A673 (cell line): ENCODE results near the gene MED14. TPM values are rescaled to one million over a fixed set of nuclear protein-coding genes. Genes with fewer than 3 reads are reported as not detected.

Experiments used
- BruUV-seq: library from RNA; stranded (reverse); fragments of 400-500 nt; replicated peaks from 2 replicates; lab custom pipeline; 2021; lab: Mats Ljungman, UMichigan
- CTCF ChIA-PET: fragments of 300-600 bp; sonication (Branson Sonifier 250); formaldehyde crosslinking; loops from one replicate; lab custom pipeline; 2022; ENCODE audit warnings: antibody characterized with exemption; lab: Charles Lee
- POLR2A ChIA-PET: fragments of 300-600 bp; sonication (Branson Sonifier 250); formaldehyde crosslinking; loops from one replicate; lab custom pipeline; 2022; ENCODE audit warnings: antibody characterized with exemption; ENCODE audit not compliant: low non-redundant PET; lab: Charles Lee
- DNase-seq: peaks from one replicate; pipeline ENCODE4 v3.0.0-alpha.2; 2015; ENCODE audit warnings: low spot score
- H3K27ac ChIP-seq: fragments of 200-600 bp; sonication (generic); 2 replicates; pipeline ENCODE4 v1.5.1; 2016; ENCODE audit warnings: mixed run types, low read depth, mild to moderate bottlenecking, mixed read lengths, antibody characterized with exemption, low read length; ENCODE audit not compliant: poor library complexity, severe bottlenecking
- H3K27me3 ChIP-seq: fragments of 200-600 bp; sonication (generic); replicated peaks from 2 replicates; pipeline ENCODE4 v1.6.1; 2017; ENCODE audit warnings: mixed run types, low read depth, mild to moderate bottlenecking, mixed read lengths, antibody characterized with exemption, low read length; ENCODE audit not compliant: insufficient read depth, poor library complexity
- H3K36me3 ChIP-seq: fragments of 200-600 bp; sonication (generic); 2 replicates; pipeline ENCODE4 v1.6.1; 2016; ENCODE audit warnings: mixed run types, mild to moderate bottlenecking, mixed read lengths, antibody characterized with exemption, low read length; ENCODE audit not compliant: insufficient read depth, poor library complexity, severe bottlenecking
- H3K4me1 ChIP-seq: fragments of 200-600 bp; sonication (generic); 2 replicates; pipeline ENCODE4 v1.6.1; 2017; ENCODE audit warnings: mixed run types, mild to moderate bottlenecking, mixed read lengths, antibody characterized with exemption, low read length; ENCODE audit not compliant: insufficient read depth, poor library complexity, severe bottlenecking
- H3K4me3 ChIP-seq: fragments of 200-600 bp; sonication (generic); 2 replicates; pipeline ENCODE4 v1.5.1; 2016; ENCODE audit warnings: low read depth, mixed run types, mild to moderate bottlenecking, mixed read lengths, low read length; ENCODE audit not compliant: poor library complexity, severe bottlenecking
- H3K9me3 ChIP-seq: fragments of 200-600 bp; sonication (generic); 2 replicates; pipeline ENCODE4 v1.6.1; 2016; ENCODE audit warnings: mixed run types, low read depth, mild to moderate bottlenecking, mixed read lengths, antibody characterized with exemption, low read length; ENCODE audit not compliant: poor library complexity, severe bottlenecking
- CTCF ChIP-seq: fragments of 300-800, 200-600 bp; sonication (generic); conservative IDR thresholded peaks from 2 replicates; pipeline ENCODE4 v1.5.1; 2017; ENCODE audit warnings: low read depth, mild to moderate bottlenecking, antibody characterized with exemption, low read length, moderate library complexity, mixed read lengths
- EZH2 ChIP-seq: fragments of 200-600 bp; sonication (generic); IDR thresholded peaks from 2 replicates; pipeline ENCODE4 v1.6.1; 2017; ENCODE audit warnings: borderline replicate concordance, low read depth, mild to moderate bottlenecking, mixed read lengths, antibody characterized with exemption, low read length; ENCODE audit not compliant: poor library complexity, severe bottlenecking
- intact Hi-C: fragments of 100-400 bp; cut with micrococcal nuclease; formaldehyde crosslinking; loops from one replicate; pipeline ENCODE4 v1.10.0; 2022; ENCODE audit not compliant: unreplicated experiment
- total RNA-seq: library from RNA; stranded (reverse); gene quantifications from 2 replicates; pipeline ENCODE4 v1.2.3, GENCODE V29; 2021

MED14 gene
- total RNA-seq, 1 experiment from 2014 or later: 59.1 TPM

GRCh38 chrX:40671126-40671525, 64.2 kb downstream of the MED14 start:
- Histone ChIP-seq H3K4me3 (no peak overlapping the region), H3K9me3 (no peaks in the 10 kb centered on the region), H3K36me3 (peaks cover 7% of the 10 kb centered on the region), H3K27ac (no peak overlapping the region), H3K27me3 (no peaks in the 10 kb centered on the region), H3K4me1 (no peaks in the 10 kb centered on the region)
- TF ChIP-seq CTCF (no peak), EZH2 (no peak)
- intact Hi-C loops: no loop called here
- CTCF ChIA-PET: no interaction called here
- BruUV-seq: no TSS peak
- POLR2A ChIA-PET: no interaction called here
- DNase-seq: no peak

- no peak for DNase-seq
- no peak overlapping the region for H3K27ac ChIP-seq
- peaks cover 19% of the 10 kb centered on the region for H3K36me3 ChIP-seq
- TF ChIP-seq EZH2: no peak
- 0 out of 2 replicates have a peak, but pooled peaks have one; percentile 10 for TF ChIP-seq CTCF
- no TSS peak for BruUV-seq
- CTCF ChIA-PET: no interaction called here
- intact Hi-C loops: no loop called here
- POLR2A ChIA-PET: no interaction called here
- no peaks in the 10 kb centered on the region for H3K9me3 ChIP-seq
- no peaks in the 10 kb centered on the region for H3K27me3 ChIP-seq
- H3K4me3 ChIP-seq: no peak overlapping the region
- no peaks in the 10 kb centered on the region for H3K4me1 ChIP-seq
These were observed 71.3 kb downstream of the MED14 start for GRCh38 chrX:40663880-40664630.

- CTCF ChIA-PET: no interaction called here
- H3K36me3 ChIP-seq: peaks cover 23% of the 10 kb centered on the region
These were observed 72.1 kb downstream of the MED14 start for GRCh38 chrX:40663078-40663740.

More at GRCh38 chrX:40663078-40663740, 72.1 kb downstream of the MED14 start:
- no peaks in the 10 kb centered on the region for H3K4me1 ChIP-seq
- POLR2A ChIA-PET: no interaction called here
- DNase-seq: no peak
- intact Hi-C loops: no loop called here
- no peak overlapping the region for H3K27ac ChIP-seq
- no peaks in the 10 kb centered on the region for H3K9me3 ChIP-seq
- no peak overlapping the region for H3K4me3 ChIP-seq
- BruUV-seq: no TSS peak
- H3K27me3 ChIP-seq: no peaks in the 10 kb centered on the region
- TF ChIP-seq EZH2 (no peak), CTCF (no peak)
